ENCODE data around the gene TRIM10. TPM values are rescaled to one million over a fixed set of nuclear protein-coding genes. Genes with fewer than 3 reads are reported as not detected.

TRIM10 gene
- total and polyA plus RNA-seq, 2 donors (not counting 1 experiment from before 2014, with no cell fraction given), result not detected

DNA sequence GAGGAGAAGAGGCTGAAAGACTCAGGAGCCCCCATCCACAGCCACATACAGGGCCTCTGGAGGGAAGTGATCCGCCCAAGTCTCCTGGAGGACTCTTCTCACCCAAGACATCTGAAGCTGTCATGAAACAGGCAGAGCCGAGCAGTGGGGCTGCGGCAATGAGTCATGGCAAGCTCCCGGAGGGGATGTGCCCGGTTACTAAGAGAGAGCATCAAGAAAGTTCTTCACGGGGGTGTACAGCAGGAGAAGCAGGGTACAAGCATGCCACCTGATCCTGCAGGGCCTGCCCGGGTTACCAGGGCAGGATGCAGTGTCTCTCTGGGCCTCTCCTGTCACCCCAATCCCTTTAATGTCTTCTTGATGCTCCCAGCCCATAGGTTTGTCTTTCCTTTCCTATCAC, 31.1 kb upstream of the TRIM10 start:
- ATAC-seq (ENCODE audit: low read depth) (no peak), DNase-seq (no peak)
- peaks cover 27% of the 10 kb centered on the region for H4K20me1 ChIP-seq (ENCODE audit: control insufficient read depth, insufficient read depth, low read length, poor library complexity, severe bottlenecking)
- no peak overlapping the region for H3K4me2 ChIP-seq (replicated peaks; ENCODE audit: low read depth, low read length, poor library complexity, severe bottlenecking)
- POLR2A ChIA-PET, result no interaction called here
- H3K36me3 ChIP-seq (replicated peaks in 1 of 2; ENCODE audit: control extremely low read depth in 1 of 2, control insufficient read depth in 1 of 2, extremely low read depth in 1 of 2, insufficient read depth in 2 of 2, low read length in 1 of 2), result peaks cover 9 to 83% of the 10 kb centered on the region in 2 experiments
- Mint-ChIP-seq H3K9me3 (ENCODE audit: insufficient read depth) (no peaks in the 10 kb centered on the region), H3K4me3 (no peak overlapping the region), H3K27me3 (no peaks in the 10 kb centered on the region), H3K4me1 (no peaks in the 10 kb centered on the region), H3K27ac (no peak overlapping the region)
- WGBS (ENCODE audit: insufficient coverage), result 96% methylated on average over 7 of the region's 7 CpGs
- intact Hi-C loops (cut with micrococcal nuclease), result no loop called here
- no peak overlapping the region for H3K27ac ChIP-seq (ENCODE audit: low read length in 2 of 2)
- TF ChIP-seq, protein P1, sequence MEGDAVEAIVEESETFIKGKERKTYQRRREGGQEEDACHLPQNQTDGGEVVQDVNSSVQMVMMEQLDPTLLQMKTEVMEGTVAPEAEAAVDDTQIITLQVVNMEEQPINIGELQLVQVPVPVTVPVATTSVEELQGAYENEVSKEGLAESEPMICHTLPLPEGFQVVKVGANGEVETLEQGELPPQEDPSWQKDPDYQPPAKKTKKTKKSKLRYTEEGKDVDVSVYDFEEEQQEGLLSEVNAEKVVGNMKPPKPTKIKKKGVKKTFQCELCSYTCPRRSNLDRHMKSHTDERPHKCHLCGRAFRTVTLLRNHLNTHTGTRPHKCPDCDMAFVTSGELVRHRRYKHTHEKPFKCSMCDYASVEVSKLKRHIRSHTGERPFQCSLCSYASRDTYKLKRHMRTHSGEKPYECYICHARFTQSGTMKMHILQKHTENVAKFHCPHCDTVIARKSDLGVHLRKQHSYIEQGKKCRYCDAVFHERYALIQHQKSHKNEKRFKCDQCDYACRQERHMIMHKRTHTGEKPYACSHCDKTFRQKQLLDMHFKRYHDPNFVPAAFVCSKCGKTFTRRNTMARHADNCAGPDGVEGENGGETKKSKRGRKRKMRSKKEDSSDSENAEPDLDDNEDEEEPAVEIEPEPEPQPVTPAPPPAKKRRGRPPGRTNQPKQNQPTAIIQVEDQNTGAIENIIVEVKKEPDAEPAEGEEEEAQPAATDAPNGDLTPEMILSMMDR (IDR thresholded peaks at IDR 0.05), result no peak
- TF ChIP-seq EZH2 (IDR thresholded peaks at IDR 0.05; ENCODE audit: borderline replicate concordance, insufficient read depth, low read depth, low read length, poor library complexity, severe bottlenecking), result no peak
- H3K27me3 ChIP-seq (replicated peaks in 1 of 4; ENCODE audit: control extremely low read depth in 1 of 4, control insufficient read depth in 3 of 4, insufficient read depth in 4 of 4, low read length in 3 of 4), result no peaks in the 10 kb centered on the region
- no peak overlapping the region for H3K4me3 ChIP-seq (ENCODE audit: control extremely low read depth in 1 of 5, extremely low read depth in 1 of 5, insufficient read depth in 1 of 5, low read depth in 2 of 5, low read length in 4 of 5)
- no peak overlapping the region for H2AFZ ChIP-seq (ENCODE audit: insufficient read depth, low read depth, low read length, poor library complexity, severe bottlenecking)
- H3K4me1 ChIP-seq (ENCODE audit: control insufficient read depth in 2 of 2, insufficient read depth in 2 of 2, low read length in 2 of 2), result no peaks in the 10 kb centered on the region
- H3K9me3 ChIP-seq (ENCODE audit: control extremely low read depth in 1 of 3, control insufficient read depth in 2 of 3, insufficient read depth in 1 of 3, low read length in 2 of 3), result no peaks in the 10 kb centered on the region
- no peak overlapping the region for H3K9ac ChIP-seq (ENCODE audit: low read length)
- CTCF ChIA-PET, result no interaction called here
- H3K79me2 ChIP-seq (ENCODE audit: control insufficient read depth, insufficient read depth, low read length), result peaks cover 7% of the 10 kb centered on the region

DNA sequence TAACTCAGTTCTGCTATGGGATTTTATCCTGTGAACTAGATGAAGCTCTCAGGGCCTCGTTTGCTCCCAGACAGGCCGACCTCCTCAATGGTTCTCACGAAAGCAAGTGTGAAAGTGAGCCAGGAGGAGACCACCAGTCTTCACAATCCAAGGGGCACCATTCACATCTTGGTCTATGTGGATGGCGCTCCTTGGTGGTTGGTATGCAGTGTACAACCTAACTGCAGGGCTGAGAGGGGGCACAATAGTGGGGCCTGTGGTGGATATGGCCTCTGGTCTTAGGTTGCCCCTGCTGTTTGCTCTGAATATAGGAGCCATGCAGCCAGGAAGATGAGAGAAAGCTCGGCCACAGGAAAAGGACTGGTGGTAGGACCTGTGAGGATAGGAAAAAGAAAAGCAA, 27.5 kb upstream of the TRIM10 start:
- ATAC-seq (ENCODE audit: low read depth), result no peak
- DNase-seq, result no peak
- ChIA-PET POLR2A (no interaction called here), CTCF (no interaction called here)
- Mint-ChIP-seq H3K27me3 (no peaks in the 10 kb centered on the region), H3K9me3 (ENCODE audit: insufficient read depth) (no peaks in the 10 kb centered on the region), H3K4me1 (no peaks in the 10 kb centered on the region), H3K4me3 (no peak overlapping the region), H3K27ac (no peak overlapping the region)
- Histone ChIP-seq H3K9me3 (ENCODE audit: control extremely low read depth in 1 of 3, control insufficient read depth in 2 of 3, insufficient read depth in 1 of 3, low read length in 2 of 3) (no peaks in the 10 kb centered on the region), H3K9ac (ENCODE audit: low read length) (no peak overlapping the region), H3K27me3 (replicated peaks in 1 of 4; ENCODE audit: control extremely low read depth in 1 of 4, control insufficient read depth in 3 of 4, insufficient read depth in 4 of 4, low read length in 3 of 4) (no peaks in the 10 kb centered on the region), H2AFZ (ENCODE audit: insufficient read depth, low read depth, low read length, poor library complexity, severe bottlenecking) (no peak overlapping the region), H4K20me1 (ENCODE audit: control insufficient read depth, insufficient read depth, low read length, poor library complexity, severe bottlenecking) (peaks cover 7% of the 10 kb centered on the region), H3K4me3 (ENCODE audit: control extremely low read depth in 1 of 5, extremely low read depth in 1 of 5, insufficient read depth in 1 of 5, low read depth in 2 of 5, low read length in 4 of 5) (no peak overlapping the region), H3K36me3 (replicated peaks in 1 of 2; ENCODE audit: control extremely low read depth in 1 of 2, control insufficient read depth in 1 of 2, extremely low read depth in 1 of 2, insufficient read depth in 2 of 2, low read length in 1 of 2) (peaks cover 9 to 75% of the 10 kb centered on the region in 2 experiments), H3K27ac (ENCODE audit: low read length in 2 of 2) (no peak overlapping the region), H3K4me1 (ENCODE audit: control insufficient read depth in 2 of 2, insufficient read depth in 2 of 2, low read length in 2 of 2) (no peaks in the 10 kb centered on the region), H3K79me2 (ENCODE audit: control insufficient read depth, insufficient read depth, low read length) (no peaks in the 10 kb centered on the region), H3K4me2 (replicated peaks; ENCODE audit: low read depth, low read length, poor library complexity, severe bottlenecking) (no peak overlapping the region)
- 100% methylated on average over 2 of the region's 5 CpGs for WGBS (ENCODE audit: insufficient coverage)
- intact Hi-C loops (cut with micrococcal nuclease), result no loop called here
- TF ChIP-seq EZH2 (IDR thresholded peaks at IDR 0.05; ENCODE audit: borderline replicate concordance, insufficient read depth, low read depth, low read length, poor library complexity, severe bottlenecking), result no peak
- TF ChIP-seq, protein P1 (IDR thresholded peaks at IDR 0.05), result no peak

Measured in B cell (primary cell).